DOHH2 (cell line): ENCODE data around the gene CNTN2.

Experiments
- H3F3A ChIP-seq: fragments of 200-600 bp; sonication (generic), shearing (Covaris generic); 2 replicates; pipeline ENCODE4 v1.6.0; 2016; ENCODE audit warnings: antibody characterized with exemption, mild to moderate bottlenecking; ENCODE audit not compliant: control insufficient read depth, insufficient read depth
- H3K27ac ChIP-seq: fragments of 200-600 bp; sonication (generic); 2 replicates; pipeline ENCODE4 v1.5.1; 2014; ENCODE audit warnings: low read depth, mild to moderate bottlenecking, low read length, moderate library complexity
- H3K27me3 ChIP-seq: fragments of 200-600 bp; sonication (generic); 2 replicates; pipeline ENCODE4 v1.6.1; 2014; ENCODE audit warnings: mild to moderate bottlenecking, low read length, mixed read lengths; ENCODE audit not compliant: control insufficient read depth
- H3K36me3 ChIP-seq: fragments of 200-600 bp; sonication (generic); 2 replicates; pipeline ENCODE4 v1.6.1; 2014; ENCODE audit warnings: mild to moderate bottlenecking, low read length, moderate library complexity, mixed read lengths; ENCODE audit not compliant: control insufficient read depth
- H3K4me1 ChIP-seq: fragments of 200-600 bp; sonication (generic); 2 replicates; pipeline ENCODE4 v1.6.1; 2014; ENCODE audit warnings: mild to moderate bottlenecking, low read length, mixed read lengths; ENCODE audit not compliant: control insufficient read depth
- H3K4me2 ChIP-seq: fragments of 200-600 bp; sonication (generic); 2 replicates; pipeline ENCODE4 v1.6.0; 2014; ENCODE audit warnings: mild to moderate bottlenecking, low read length, moderate library complexity
- H3K4me3 ChIP-seq: fragments of 200-600 bp; sonication (generic); 2 replicates; pipeline ENCODE4 v1.5.1; 2014; ENCODE audit warnings: mild to moderate bottlenecking, low read length, mixed read lengths
- H3K79me2 ChIP-seq: fragments of 200-600 bp; sonication (generic); 2 replicates; pipeline ENCODE4 v1.6.1; 2014; ENCODE audit warnings: mild to moderate bottlenecking, low read length, mixed read lengths; ENCODE audit not compliant: control insufficient read depth
- H3K9me2 ChIP-seq: fragments of 200-600 bp; sonication (generic); replicated peaks from 2 replicates; pipeline ENCODE4 v1.6.1; 2014; ENCODE audit warnings: mild to moderate bottlenecking, low read length, mixed read lengths; ENCODE audit not compliant: control insufficient read depth
- H3K9me3 ChIP-seq: fragments of 200-600 bp; sonication (generic); 2 replicates; pipeline ENCODE4 v1.6.1; 2014; ENCODE audit warnings: antibody characterized with exemption, low read length, mixed read lengths; ENCODE audit not compliant: control insufficient read depth, insufficient read depth
- H4K20me1 ChIP-seq: fragments of 200-600 bp; sonication (generic); 2 replicates; pipeline ENCODE4 v1.6.0; 2014; ENCODE audit warnings: low read depth, mild to moderate bottlenecking, antibody characterized with exemption, low read length, moderate library complexity; ENCODE audit not compliant: control insufficient read depth, insufficient read depth
- EZH2phosphoT487 ChIP-seq: fragments of 200-600 bp; sonication (generic); IDR thresholded peaks from 2 replicates; pipeline ENCODE4 v1.6.1; 2017; ENCODE audit warnings: borderline replicate concordance, mild to moderate bottlenecking, antibody characterized with exemption, low read length, moderate library complexity, mixed read lengths
- TF ChIP-seq, protein P1 (sequence below): fragments of 200-600 bp; sonication (generic); IDR thresholded peaks from one replicate; pipeline ENCODE4 v1.5.1; 2014; ENCODE audit warnings: antibody characterized with exemption, mild to moderate bottlenecking, low read depth, low read length; ENCODE audit not compliant: poor library complexity, severe bottlenecking

CNTN2 gene

DNA sequence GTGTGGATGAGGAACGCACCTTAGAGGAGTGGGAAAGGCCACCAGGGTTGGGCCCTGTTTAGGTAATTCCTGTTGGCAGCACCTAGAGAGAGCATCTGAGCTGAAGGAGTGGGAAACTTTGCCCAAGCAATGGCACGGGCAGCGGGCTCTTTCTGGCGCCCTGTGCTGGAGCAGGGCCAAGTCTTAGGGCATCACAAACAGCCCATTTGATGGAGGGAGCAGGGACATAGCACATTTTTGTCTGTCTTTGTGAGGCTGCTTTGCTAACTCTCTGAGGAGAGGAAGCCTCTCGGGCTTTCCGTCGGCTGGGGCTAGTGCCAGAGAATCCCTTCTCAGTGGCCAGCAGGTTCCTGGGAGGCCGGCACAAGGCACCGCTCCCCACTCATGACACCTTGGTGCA lies 22.5 kb upstream of the CNTN2 start:
- no peaks in the 10 kb centered on the region for H3F3A ChIP-seq
- H3K36me3 ChIP-seq: no peaks in the 10 kb centered on the region
- no peak overlapping the region for H3K4me3 ChIP-seq
- no peaks in the 10 kb centered on the region for H3K79me2 ChIP-seq
- H4K20me1 ChIP-seq: no peaks in the 10 kb centered on the region
- no peaks in the 10 kb centered on the region for H3K4me1 ChIP-seq
- no peak overlapping the region for H3K27ac ChIP-seq
- TF ChIP-seq, protein P1, sequence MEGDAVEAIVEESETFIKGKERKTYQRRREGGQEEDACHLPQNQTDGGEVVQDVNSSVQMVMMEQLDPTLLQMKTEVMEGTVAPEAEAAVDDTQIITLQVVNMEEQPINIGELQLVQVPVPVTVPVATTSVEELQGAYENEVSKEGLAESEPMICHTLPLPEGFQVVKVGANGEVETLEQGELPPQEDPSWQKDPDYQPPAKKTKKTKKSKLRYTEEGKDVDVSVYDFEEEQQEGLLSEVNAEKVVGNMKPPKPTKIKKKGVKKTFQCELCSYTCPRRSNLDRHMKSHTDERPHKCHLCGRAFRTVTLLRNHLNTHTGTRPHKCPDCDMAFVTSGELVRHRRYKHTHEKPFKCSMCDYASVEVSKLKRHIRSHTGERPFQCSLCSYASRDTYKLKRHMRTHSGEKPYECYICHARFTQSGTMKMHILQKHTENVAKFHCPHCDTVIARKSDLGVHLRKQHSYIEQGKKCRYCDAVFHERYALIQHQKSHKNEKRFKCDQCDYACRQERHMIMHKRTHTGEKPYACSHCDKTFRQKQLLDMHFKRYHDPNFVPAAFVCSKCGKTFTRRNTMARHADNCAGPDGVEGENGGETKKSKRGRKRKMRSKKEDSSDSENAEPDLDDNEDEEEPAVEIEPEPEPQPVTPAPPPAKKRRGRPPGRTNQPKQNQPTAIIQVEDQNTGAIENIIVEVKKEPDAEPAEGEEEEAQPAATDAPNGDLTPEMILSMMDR: no peak
- TF ChIP-seq EZH2phosphoT487: no peak
- H3K4me2 ChIP-seq: no peak overlapping the region
- H3K9me2 ChIP-seq: no peaks in the 10 kb centered on the region
- H3K9me3 ChIP-seq: no peaks in the 10 kb centered on the region
- H3K27me3 ChIP-seq: peaks cover 6% of the 10 kb centered on the region; the same call in 1 of the 2 replicates

DNA sequence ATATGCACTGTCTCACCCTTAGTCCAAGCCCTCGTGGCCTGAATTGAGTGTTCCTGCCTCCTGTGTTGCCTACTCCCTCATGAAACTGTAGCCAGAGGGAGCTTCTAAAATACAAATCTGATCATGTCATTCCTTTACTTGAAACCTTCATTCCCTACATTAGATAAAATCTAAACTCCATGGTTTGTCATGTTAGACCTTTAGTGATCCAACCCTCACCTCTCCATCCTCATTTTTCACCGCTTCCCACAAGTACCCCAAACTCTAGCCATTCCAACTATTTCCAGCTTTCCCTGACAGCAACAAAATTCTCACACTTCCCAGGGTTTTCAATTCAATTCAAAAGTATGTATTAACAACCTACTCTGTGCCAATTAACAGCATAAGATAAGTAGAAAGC lies 18.3 kb upstream of the CNTN2 start:
- Histone ChIP-seq H3K36me3 (no peaks in the 10 kb centered on the region), H3K4me2 (no peak overlapping the region), H3K9me3 (no peaks in the 10 kb centered on the region), H3K27ac (no peak overlapping the region), H3K27me3 (peaks cover 1% of the 10 kb centered on the region; the same call in 1 of the 2 replicates), H3K4me3 (no peak overlapping the region), H4K20me1 (no peaks in the 10 kb centered on the region), H3F3A (no peaks in the 10 kb centered on the region), H3K4me1 (no peaks in the 10 kb centered on the region; the same call in 1 of the 2 replicates), H3K79me2 (no peaks in the 10 kb centered on the region), H3K9me2 (no peaks in the 10 kb centered on the region)
- TF ChIP-seq EZH2phosphoT487: no peak
- TF ChIP-seq, protein P1: no peak

DNA sequence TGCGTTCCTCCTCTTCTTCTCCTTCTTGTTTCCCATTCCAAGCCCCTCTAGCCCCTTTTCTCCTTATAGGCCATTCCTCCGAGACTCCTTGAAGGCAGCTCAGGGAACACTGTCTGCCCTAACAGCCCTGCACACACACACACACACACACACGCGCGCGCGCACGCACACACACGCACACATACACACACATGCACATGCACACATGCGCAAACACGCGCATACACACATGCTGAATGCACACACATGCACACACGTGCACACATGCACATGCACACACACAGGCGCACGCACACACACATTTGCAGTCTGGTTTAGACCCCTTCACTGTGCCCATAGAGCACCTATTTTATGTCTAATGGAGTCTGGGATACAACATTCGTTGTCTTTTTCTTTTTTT lies 17.8 kb upstream of the CNTN2 start:
- Histone ChIP-seq H3K27ac (no peak overlapping the region), H3K27me3 (no peaks in the 10 kb centered on the region; the same call in 1 of the 2 replicates)

More for the DNA sequence above, 17.8 kb upstream of the CNTN2 start:
- H3K9me3 ChIP-seq: no peaks in the 10 kb centered on the region
- no peak overlapping the region for H3K4me3 ChIP-seq
- H3K9me2 ChIP-seq: no peaks in the 10 kb centered on the region
- H3F3A ChIP-seq: no peaks in the 10 kb centered on the region
- no peaks in the 10 kb centered on the region for H4K20me1 ChIP-seq
- H3K4me1 ChIP-seq: no peaks in the 10 kb centered on the region; the same call in 1 of the 2 replicates
- H3K4me2 ChIP-seq: no peak overlapping the region
- no peaks in the 10 kb centered on the region for H3K79me2 ChIP-seq
- no peak for TF ChIP-seq EZH2phosphoT487
- TF ChIP-seq, protein P1: no peak
- no peaks in the 10 kb centered on the region for H3K36me3 ChIP-seq
